Measurements from ENCODE around the gene MUC6. TPM values are rescaled to one million over a fixed set of nuclear protein-coding genes. Genes with fewer than 3 reads are reported as not detected.
A peak's percentile ranks its signal among the peaks of the same experiment; 100 is the strongest.
"Not testable (repeated sequence)": the region's sequence is repeated elsewhere in the genome, so short reads cannot be mapped to it uniquely, and the experiment has no call there.

The MUC6 gene
- total RNA-seq, 1 experiment from 2014 or later = not detected

GRCh38 chr11:986952-987305 is 49.6 kb downstream of the MUC6 start:
- in situ Hi-C loops (cut with HindIII; ENCODE audit: low pct_unique_long_range_greater_than_20kb, low sequenced_read_pairs) = no loop called here
- no peak for DNase-seq (ENCODE audit: low read depth, low spot score)

DNA sequence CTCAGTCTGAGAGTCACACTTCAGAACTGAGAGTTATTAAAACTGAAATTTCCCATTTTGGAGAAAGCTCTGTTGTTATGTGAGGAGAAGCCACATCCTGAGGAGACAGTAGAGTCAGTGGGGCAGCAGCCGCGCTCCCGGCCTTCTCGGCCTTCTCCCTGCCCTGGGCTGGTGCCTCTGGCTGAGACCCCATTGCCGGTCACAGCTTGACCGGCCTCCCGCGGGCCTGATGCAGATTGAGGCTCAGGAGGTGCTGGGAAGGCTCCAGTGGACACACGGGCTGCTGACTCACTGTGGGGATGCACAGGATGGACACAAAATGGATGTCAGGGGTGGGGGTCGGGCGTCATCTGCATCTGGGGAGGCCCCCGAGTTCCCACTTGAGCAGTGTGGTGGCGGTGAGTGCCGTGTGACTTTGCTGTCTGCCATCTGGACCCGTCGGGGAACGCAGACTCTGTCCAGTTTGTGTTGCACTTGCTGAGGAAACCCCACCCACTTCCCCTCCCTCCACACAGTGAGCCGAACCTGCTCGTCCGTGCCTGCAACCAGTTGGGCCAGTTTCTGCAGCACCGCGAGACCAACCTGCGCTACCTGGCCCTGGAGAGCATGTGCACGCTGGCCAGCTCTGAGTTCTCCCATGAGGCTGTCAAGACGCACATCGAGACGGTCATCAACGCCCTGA is 50.1 kb downstream of the MUC6 start:
- in situ Hi-C loops (cut with HindIII; ENCODE audit: low pct_unique_long_range_greater_than_20kb, low sequenced_read_pairs) = no loop called here
- DNase-seq (ENCODE audit: low read depth, low spot score) = no peak

DNA sequence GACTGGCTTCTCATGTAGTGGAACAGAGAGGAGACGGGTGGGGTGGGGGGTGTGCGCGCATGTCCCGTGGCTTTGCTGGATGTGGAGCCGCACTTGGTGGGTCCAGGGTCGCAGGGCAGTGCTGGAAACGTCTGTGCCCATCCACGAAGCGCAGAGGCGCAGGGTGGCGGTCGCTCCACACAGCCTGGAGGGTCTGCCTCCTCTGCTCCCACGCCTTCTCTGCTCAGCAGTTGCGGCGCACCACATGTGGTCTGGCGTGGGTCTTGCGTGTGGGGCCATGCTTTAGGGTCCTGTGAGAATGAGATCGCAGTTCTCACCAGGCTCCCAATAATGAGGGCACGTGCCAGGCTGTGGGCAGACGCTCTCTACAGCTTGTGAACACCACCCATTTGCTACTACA is 50.7 kb downstream of the MUC6 start:
- no peak for DNase-seq (ENCODE audit: low read depth, low spot score)
- in situ Hi-C loops (cut with HindIII; ENCODE audit: low pct_unique_long_range_greater_than_20kb, low sequenced_read_pairs) = no loop called here

DNA sequence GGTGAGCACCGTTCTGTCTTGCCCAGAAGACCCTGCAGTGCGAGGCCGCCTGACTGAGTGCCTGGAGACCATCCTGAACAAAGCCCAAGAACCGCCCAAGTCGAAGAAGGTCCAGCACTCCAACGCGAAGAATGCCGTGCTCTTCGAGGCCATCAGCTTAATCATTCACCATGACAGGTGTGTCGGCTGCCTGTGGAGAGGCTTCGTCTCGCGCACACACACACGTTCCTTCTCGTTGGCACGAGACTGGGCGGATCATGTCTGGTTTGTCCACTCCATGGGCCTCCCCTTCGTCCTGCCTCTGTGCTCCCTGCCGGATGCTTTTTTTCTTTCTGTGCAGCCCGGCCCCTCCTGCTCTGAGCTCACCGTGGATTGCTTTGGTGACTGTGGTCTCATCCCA is 51.1 kb downstream of the MUC6 start:
- no peak for DNase-seq (ENCODE audit: low read depth, low spot score)
- in situ Hi-C loops (cut with HindIII; ENCODE audit: low pct_unique_long_range_greater_than_20kb, low sequenced_read_pairs) = no loop called here

- DNase-seq (ENCODE audit: low read depth, low spot score) = no peak
- in situ Hi-C loops (cut with HindIII; ENCODE audit: low pct_unique_long_range_greater_than_20kb, low sequenced_read_pairs) = no loop called here
These were observed 52.0 kb downstream of the MUC6 start for GRCh38 chr11:984546-984945.

DNA sequence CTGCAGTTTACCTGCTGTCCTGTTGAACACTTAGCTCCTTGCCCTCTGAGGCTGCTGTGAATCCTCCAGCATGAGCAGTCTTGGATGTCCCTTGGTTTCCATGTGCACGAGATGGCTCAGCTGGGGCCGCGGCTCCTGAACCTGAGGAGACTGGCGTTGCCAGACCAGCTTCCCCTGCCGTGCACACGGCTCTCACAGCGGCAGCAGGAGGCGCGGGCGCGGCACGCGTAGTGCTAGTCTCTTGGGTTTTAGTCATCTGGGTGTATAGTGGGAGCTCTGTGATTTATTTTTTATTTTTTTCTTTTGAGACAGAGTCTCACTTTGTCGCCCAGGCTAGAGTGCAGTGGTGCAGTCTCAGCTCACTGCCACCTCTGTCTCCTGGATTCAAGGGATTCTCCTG is 54.8 kb downstream of the MUC6 start:
- in situ Hi-C loops (cut with HindIII; ENCODE audit: low pct_unique_long_range_greater_than_20kb, low sequenced_read_pairs) = no loop called here

GRCh38 chr11:980438-981357 is 55.8 kb downstream of the MUC6 start:
- in situ Hi-C loops (cut with HindIII; ENCODE audit: low pct_unique_long_range_greater_than_20kb, low sequenced_read_pairs) = no loop called here
- no peak for DNase-seq (ENCODE audit: low read depth, low spot score)

More for the DNA sequence above, 54.8 kb downstream of the MUC6 start:
- no peak for DNase-seq (ENCODE audit: low read depth, low spot score)

GRCh38 chr11:978781-979180 is 57.7 kb downstream of the MUC6 start:
- in situ Hi-C loops (cut with HindIII; ENCODE audit: low pct_unique_long_range_greater_than_20kb, low sequenced_read_pairs) = no loop called here
- no peak for DNase-seq (ENCODE audit: low read depth, low spot score)

DNA sequence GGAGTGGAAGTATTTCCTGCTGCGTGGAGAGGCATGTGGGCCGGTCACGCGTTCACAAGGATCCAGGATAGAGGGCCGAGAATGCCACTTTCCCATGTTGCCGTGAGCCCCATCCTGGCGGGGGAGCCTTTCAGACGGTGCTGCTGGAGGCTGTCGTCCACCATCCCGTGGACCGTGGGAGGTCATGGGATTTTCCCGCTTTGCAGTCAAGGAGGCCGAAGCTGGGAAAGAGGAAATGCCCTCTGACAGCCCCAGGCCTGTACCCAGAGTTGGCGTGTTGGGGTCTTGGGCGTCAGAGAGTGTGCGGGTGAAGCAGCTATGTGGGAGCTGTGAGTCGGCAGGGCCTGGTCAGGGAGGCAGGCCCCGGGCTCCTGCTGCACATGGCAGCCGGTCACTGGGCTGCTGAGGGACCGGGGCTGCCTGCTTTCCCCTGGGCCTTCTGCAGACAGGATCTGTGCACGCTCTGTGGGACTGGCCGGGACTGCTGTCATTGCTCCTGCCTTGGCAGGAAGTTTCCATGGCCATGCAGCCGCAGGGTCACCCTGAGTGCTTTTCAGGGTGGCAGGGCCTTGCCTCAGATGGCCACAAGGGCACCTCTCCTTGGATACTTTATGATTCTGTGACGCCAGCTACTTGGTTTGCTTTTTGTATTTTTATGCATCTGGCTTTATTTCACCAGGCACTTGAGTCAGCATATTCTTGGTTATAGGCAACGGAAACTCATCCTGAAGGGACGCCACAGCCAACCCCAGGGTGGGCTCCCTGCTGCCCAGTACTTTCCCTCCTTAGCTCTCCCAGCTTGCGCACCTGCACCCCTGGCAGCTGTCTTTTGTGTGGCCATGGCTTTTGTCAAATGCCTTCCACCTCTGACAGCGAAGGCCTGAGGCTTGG is 58.4 kb downstream of the MUC6 start:
- DNase-seq (ENCODE audit: low read depth, low spot score) = no peak
- in situ Hi-C loops (cut with HindIII; ENCODE audit: low pct_unique_long_range_greater_than_20kb, low sequenced_read_pairs) = no loop called here

GRCh38 chr11:976431-977160 is 59.9 kb downstream of the MUC6 start:
- peak; percentile 91 for DNase-seq (ENCODE audit: low read depth, low spot score)
- in situ Hi-C loops (cut with HindIII; ENCODE audit: low pct_unique_long_range_greater_than_20kb, low sequenced_read_pairs) = no loop called here

DNA sequence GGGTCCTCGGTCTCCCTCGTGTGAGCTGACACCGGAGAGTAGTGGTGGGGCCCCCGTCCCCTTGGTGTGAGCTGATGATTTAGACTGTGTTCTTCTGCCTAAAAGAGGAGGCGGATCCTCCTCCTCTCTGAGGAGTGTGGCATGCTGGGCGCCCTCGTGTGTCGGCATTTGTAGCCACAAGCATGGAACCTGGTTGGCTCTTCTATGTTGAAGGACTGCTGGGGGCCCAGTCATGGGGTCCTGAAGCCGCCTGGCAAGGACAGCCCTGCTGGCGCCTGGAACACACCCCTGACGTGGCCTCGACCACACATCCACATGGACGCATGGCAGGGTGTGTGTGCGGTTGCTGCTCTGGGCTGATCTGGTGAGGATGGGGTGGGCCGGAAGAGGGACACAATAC is 60.7 kb downstream of the MUC6 start:
- peak; percentile 72 for DNase-seq (ENCODE audit: low read depth, low spot score)
- in situ Hi-C loops (cut with HindIII; ENCODE audit: low pct_unique_long_range_greater_than_20kb, low sequenced_read_pairs) = no loop called here

DNA sequence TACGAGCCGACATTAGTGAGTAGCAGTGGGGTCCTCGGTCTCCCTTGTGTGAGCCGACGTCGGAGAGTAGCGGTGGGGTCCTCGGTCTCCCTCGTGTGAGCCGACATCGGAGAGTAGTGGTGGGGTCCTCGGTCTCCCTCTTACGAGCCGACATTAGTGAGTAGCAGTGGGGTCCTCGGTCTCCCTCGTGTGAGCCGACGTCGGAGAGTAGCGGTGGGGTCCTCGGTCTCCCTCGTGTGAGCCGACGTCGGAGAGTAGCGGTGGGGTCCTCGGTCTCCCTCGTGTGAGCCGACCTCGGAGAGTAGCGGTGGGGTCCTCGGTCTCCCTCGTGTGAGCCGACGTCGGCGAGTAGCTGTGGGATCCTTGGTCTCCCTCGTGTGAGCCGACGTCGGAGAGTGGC is 61.1 kb downstream of the MUC6 start:
- DNase-seq (ENCODE audit: low read depth, low spot score); in situ Hi-C loops (cut with HindIII; ENCODE audit: low pct_unique_long_range_greater_than_20kb, low sequenced_read_pairs): not testable (repeated sequence)

DNA sequence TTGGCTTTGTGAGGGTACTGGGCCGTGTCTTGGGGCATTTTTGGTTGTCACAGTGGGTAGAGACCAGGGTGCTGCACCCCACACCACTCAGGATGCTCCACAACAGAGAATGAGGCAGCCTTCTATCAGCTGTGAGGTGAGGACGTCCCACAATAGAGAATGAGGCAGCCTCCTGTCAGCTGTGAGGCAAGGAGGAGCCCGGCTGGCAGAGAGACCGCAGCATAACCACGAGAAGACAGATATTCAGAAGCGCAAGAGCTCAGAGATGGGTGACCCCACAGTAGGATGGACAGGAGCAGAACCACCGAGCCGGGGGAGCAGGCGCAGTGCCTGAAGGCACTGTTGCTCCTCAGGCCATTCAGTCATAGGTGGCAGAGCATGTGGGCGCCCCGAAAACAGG is 63.3 kb downstream of the MUC6 start:
- in situ Hi-C loops (cut with HindIII; ENCODE audit: low pct_unique_long_range_greater_than_20kb, low sequenced_read_pairs) = no loop called here
- no peak for DNase-seq (ENCODE audit: low read depth, low spot score)

DNA sequence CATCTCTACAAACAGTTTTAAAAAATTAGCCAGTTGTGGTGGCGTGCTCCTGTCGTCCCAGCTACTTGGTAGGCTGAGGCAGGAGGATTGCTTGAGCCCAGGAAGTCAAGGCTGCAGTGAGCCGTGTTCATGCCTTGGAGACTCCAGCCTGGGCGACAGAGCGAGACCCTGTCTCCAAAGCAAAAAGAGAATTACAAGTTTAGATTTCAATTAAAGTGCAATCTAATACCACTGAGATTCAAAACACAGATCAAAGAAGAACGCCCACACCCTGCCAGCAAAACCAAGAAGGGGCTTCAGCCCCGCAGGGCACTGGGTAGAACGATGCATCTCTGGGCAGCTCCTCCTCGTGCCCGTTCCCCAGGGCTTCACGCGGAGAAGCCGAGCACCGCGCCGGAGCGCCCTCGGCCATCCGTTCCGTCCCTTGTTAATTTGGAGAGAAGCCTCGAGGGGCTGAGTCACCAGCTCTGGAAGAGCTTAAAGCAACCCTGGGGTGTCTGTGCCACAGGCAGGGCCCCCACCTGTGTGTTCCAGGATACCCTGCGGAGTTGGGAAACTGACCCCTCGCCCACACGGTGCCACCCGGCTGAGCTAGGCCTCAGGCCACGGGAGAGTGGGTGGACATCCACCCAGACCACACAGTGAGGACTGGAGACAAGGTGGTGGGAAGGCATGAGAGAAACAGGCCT is 63.9 kb downstream of the MUC6 start:
- in situ Hi-C loops (cut with HindIII; ENCODE audit: low pct_unique_long_range_greater_than_20kb, low sequenced_read_pairs) = no loop called here
- no peak for DNase-seq (ENCODE audit: low read depth, low spot score)

GRCh38 chr11:971731-972365 is 64.7 kb downstream of the MUC6 start:
- no peak for DNase-seq (ENCODE audit: low read depth, low spot score)
- in situ Hi-C loops (cut with HindIII; ENCODE audit: low pct_unique_long_range_greater_than_20kb, low sequenced_read_pairs) = no loop called here

- DNase-seq (ENCODE audit: low read depth, low spot score) = no peak
- in situ Hi-C loops (cut with HindIII; ENCODE audit: low pct_unique_long_range_greater_than_20kb, low sequenced_read_pairs) = no loop called here
These were observed 65.3 kb downstream of the MUC6 start for GRCh38 chr11:971092-971690.

Data from SK-MEL-5 (cell line).